ENCODE data around the gene TMPRSS15.

Gene TMPRSS15

DNA sequence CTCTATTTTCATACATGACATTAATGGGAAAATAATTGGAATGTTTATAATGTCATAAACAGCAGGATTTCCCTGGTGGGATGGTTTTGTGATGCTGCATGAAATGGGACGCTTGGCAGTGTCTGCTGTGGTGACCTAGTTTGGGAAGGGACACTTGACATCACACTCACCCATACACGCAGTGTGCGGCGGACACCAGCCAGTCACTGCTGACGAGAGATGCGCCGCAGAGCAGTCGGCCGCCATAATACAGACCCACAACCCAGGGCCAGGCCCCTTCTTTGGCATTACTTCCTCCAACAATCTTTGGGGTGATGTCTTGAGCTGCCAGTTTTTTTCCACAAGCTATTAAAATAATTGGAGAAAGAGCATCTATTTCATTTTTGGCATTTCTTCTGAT is 109.5 kb downstream of the TMPRSS15 start:
- TF ChIP-seq, protein P1, sequence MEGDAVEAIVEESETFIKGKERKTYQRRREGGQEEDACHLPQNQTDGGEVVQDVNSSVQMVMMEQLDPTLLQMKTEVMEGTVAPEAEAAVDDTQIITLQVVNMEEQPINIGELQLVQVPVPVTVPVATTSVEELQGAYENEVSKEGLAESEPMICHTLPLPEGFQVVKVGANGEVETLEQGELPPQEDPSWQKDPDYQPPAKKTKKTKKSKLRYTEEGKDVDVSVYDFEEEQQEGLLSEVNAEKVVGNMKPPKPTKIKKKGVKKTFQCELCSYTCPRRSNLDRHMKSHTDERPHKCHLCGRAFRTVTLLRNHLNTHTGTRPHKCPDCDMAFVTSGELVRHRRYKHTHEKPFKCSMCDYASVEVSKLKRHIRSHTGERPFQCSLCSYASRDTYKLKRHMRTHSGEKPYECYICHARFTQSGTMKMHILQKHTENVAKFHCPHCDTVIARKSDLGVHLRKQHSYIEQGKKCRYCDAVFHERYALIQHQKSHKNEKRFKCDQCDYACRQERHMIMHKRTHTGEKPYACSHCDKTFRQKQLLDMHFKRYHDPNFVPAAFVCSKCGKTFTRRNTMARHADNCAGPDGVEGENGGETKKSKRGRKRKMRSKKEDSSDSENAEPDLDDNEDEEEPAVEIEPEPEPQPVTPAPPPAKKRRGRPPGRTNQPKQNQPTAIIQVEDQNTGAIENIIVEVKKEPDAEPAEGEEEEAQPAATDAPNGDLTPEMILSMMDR (IDR thresholded peaks at IDR 0.05; ENCODE audit: low read depth, low read length) = no peak
- H3K4me3 ChIP-seq (ENCODE audit: low read depth, low read length) = no peak overlapping the region

DNA sequence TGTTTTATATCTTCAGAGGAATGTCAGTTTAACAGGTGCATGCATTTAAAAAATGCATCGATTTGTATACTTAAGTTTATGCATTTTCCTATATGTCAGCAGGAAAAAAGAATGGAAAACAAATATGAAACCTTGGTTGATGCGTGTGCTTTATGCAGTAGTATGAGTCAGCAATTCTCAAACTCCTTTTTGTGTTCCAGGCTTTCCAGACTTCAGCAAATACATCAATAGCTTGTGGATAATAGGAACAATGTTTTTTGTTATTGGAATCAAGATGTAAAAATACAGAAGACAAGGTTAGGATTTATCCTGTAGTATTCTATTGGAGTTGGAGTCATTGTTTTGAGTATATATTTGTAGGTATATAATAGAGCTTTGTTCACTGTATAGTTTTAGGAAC is 113.7 kb downstream of the TMPRSS15 start:
- H3K4me3 ChIP-seq (ENCODE audit: low read depth, low read length) = no peak overlapping the region
- TF ChIP-seq, protein P1 (IDR thresholded peaks at IDR 0.05; ENCODE audit: low read depth, low read length) = no peak

DNA sequence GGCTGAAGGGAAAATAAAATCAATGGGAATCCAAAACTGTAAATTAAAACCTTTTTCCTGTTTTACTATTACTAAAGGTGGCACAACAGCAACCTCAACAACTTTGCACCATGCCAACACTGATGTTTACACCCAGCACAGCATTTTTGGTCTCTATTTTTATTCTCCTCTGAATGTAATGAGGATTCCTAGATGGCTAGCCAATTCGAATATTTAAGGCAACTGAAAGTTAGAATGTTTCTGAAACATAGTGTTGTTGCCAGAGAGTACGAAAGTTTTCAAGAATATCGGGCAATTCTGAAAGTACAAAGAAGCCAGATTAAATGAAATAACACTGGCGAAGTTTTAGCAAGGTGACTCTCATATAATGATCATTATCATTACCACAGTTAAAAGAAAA is 118.2 kb downstream of the TMPRSS15 start:
- no peak overlapping the region for H3K4me3 ChIP-seq (ENCODE audit: low read depth, low read length)
- TF ChIP-seq, protein P1 (IDR thresholded peaks at IDR 0.05; ENCODE audit: low read depth, low read length) = no peak

DNA sequence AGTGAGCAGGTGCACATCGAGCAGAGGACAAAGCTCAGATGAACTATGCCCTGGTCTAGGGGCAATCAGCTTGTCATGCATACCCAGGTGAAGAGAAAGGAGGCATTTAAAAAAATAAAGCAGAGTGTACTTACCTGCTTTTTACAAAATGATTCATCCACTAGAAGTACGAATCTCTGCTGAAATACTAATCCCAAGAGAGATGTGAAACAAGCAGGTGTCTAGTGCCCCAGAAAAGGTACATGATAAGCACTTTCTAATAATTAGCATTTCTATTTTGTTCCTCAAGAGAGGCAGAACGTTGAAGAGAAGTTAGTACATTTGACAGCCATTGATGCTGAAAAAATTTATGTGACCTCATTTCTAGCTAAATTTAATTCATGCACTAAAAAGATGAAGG is 127.8 kb downstream of the TMPRSS15 start:
- H3K4me3 ChIP-seq (ENCODE audit: low read depth, low read length) = no peak overlapping the region
- TF ChIP-seq, protein P1 (IDR thresholded peaks at IDR 0.05; ENCODE audit: low read depth, low read length) = no peak

DNA sequence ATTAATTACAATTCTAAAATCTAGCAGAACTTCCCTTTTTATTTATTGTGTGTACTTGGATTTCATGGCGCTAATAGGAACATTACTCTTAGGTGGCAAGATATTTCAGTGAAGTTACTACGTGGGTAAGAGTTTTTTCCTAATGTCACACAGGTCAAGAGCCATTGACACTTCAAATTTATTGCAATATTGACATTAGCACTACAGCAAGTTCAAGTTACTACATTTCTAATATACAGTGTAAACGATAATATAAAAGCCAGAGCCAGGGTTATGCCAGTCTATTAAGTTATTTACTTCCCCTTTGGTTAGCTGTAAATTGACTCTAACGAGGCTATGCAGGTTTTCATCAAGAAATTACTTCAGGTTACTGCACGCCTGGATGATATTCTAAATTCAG is 129.2 kb downstream of the TMPRSS15 start:
- no peak overlapping the region for H3K4me3 ChIP-seq (ENCODE audit: low read depth, low read length)
- TF ChIP-seq, protein P1 (IDR thresholded peaks at IDR 0.05; ENCODE audit: low read depth, low read length) = no peak

DNA sequence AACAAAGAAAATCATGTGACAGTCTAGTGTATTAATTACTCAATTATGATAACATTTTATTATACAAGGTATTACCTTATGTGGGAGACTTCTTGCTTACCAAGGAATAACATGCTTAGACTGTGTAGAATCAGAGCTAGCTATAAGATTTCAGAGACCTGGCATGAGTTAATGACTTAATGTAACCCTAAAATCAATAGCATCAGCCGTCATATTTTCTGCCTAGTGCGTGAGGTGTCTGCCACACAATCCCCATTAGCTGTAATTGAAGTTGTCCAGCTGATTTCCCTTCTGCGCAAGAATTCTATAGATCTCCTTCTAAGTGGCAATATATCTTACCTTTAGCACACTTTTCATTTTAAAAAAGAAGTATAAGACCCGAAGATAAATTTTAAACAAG is 130.2 kb downstream of the TMPRSS15 start:
- no peak overlapping the region for H3K4me3 ChIP-seq (ENCODE audit: low read depth, low read length)
- TF ChIP-seq, protein P1 (IDR thresholded peaks at IDR 0.05; ENCODE audit: low read depth, low read length) = no peak

DNA sequence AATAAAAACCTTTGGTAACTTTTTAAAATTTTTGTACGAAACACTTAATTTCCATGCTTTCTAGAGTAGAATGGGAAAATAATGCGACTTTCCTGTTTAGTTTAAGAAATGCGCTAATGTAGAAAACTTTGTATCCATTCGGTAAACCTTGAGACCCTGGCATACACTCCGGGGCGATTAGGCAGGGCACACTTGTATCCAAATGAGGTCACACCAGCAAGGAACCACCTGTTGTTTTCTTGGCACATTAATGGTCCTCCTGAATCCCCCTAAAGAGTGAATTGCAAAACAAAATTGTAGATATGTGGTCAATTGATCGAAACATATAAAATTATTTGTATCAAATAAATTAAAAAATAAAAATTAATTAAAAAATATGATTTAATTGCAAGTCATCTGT is 133.7 kb downstream of the TMPRSS15 start:
- H3K4me3 ChIP-seq (ENCODE audit: low read depth, low read length) = no peak overlapping the region
- TF ChIP-seq, protein P1 (IDR thresholded peaks at IDR 0.05; ENCODE audit: low read depth, low read length) = no peak

All from WI38 (cell line).